NCI-H446 treated with DMSO at 0.1 percent for 48 hours (cell line): ENCODE results near the gene FMN2.

ENCODE experiments used
- DNase-seq: peaks from one replicate; lab custom pipeline; 2025; lab: John Stamatoyannopoulos, UW

Gene FMN2

GRCh38 chr1:240198376-240198775 lies 106.7 kb downstream of the FMN2 start:
- DNase-seq, result no peak

DNA sequence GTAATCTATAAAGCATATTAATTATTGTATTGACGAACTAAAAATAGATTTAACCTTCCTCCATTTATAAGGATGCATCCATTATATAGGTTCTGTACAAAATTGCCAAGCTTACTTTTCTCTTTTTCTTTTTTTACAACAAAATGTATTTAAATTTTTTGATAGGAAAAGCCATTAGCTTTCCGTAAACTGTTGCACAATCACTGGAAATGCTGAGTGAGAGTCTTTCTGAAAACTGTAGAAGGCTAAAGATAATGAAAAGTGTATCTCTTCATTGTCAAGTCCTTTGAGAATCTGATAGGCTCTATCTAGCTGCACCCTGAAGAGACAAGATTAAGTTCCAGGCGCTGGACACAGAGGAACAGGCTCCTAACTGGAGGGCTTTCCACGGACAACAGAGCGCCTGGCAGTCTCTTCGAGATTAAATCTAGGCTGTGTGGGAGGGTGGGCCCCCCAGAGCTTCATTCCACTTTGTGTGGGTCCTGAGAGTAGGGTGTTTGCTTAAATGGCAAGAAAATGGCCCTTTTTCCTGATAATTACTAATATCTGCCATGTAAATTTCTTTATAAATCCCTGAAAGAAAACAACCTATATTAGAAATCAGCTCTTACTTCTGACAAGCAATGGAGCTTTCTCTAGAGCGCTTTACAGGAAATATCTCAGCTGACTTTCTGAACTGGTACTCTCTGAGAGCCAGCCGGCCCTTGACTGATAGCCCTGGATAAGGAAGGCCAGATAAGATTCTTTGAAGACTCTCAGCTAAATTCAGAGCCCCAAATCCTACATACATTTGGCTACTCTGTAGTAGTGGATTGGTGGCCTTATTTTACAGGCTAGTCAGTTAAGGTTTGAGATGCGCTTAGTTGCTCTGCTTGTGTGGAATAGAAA lies 108.3 kb downstream of the FMN2 start:
- no peak for DNase-seq

DNA sequence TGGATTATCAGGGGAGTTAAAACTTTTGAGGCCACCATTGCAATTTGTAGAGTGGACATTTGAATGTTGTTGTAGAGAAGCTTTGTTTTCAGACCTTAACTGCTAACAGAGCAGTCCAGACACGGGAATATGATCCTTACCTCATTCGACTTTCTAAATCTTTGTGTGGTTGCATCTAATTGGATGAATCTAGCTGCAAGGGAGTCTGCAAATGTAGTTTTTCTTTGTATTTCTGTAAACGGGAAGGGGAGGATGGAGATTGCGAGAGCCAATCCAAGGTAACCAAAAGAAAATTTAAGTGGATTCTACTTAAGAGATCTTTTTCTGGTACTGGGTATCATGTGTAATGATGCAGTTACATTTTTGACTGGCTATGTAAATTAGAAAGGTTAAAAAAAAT lies 110.2 kb downstream of the FMN2 start:
- no peak for DNase-seq

- no peak for DNase-seq
These were observed 115.5 kb downstream of the FMN2 start for GRCh38 chr1:240207073-240207709.

DNA sequence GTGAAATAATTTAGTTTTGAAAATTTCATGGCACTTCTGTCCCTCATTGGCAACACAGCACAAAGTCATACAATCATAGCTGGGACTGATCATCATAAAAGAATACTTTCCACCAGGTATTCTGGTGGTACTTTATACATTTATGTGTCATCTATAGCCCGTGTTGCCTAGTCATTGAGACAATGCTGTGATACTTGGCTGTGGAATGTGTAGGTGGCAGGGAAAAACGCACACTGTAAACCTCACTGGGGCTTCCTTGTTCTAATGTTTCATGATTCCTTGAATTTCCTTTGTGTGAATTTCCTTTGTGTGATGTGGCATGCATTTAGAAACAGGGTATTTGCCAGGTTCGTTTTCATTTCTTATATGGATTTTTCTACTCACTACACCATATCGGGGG lies 118.3 kb downstream of the FMN2 start:
- no peak for DNase-seq

DNA sequence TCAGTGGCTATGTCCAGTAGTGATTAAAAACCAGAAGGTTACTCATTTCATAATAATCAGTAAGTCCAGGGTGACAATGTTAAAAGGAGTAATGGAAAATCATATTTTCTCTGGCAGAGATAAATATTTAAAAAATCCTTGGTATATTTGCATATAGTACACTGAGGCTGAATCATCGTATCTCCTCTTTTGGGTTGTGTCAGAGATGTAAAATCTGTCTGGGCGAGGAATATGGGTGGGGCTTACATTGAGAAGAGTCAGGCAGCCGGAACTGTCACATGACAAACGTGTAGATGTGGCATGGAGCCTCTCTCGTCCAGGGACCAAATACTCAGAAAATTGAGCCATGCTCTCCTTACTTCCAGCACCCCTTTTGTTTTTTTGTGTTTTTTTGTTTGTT lies 120.9 kb downstream of the FMN2 start:
- no peak for DNase-seq

GRCh38 chr1:240217403-240217802 lies 125.7 kb downstream of the FMN2 start:
- no peak for DNase-seq

- no peak for DNase-seq
These were observed 127.4 kb downstream of the FMN2 start for GRCh38 chr1:240219104-240219503.

GRCh38 chr1:240226102-240226501 lies 134.4 kb downstream of the FMN2 start:
- DNase-seq, result no peak

DNA sequence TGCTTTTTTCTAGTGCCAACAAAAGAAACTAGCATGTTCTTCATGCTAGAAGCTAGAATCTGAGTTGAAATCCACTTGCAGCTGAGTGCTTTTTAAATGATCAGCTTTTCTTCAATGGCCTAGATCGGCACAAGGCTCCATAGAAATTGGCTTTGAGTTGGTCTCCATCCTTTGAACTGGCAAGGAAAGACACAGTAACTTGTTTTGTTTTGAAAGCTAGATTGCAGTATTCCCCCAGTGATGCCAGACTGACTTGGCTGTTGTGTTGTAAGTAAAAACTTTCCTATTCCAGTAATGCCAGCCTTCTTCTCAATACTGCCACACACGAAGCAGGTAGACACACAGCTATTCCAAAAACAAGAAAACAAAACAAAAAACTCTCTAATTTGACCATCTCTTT lies 139.1 kb downstream of the FMN2 start:
- no peak for DNase-seq

- DNase-seq, result no peak
These were observed 140.8 kb downstream of the FMN2 start for GRCh38 chr1:240232530-240232929.

DNA sequence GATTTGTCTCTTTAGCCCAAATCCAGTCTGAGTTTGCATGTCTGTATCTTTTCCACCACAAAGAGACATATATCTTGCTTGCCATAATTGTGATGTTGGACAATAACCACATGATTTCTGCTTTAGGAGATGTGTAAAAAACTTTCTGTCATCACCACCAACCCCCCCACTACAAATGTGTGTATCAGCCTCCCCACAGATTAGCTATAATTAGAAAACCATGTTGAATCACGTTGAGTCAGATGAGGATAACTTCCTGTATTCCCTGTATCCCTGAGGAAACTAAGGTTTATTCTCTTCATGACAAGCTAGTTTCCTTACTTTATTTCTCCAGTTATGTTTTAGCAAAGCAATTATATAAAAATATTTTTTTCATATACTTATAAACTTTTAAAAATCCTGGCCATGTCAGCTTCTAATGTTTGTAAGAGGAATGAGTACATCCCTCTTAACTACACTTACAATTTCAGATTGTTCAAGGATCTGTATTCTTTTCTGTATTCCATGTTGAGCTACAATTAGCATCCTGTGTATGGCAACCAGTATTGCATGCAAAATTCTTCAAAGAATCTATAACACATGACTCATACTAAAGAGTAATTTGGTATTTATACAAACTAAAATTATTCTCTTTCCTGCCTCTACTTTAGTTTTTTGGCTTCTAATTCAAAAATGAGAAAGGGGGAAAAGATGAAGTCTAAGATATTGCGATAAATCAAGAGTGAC lies 143.0 kb downstream of the FMN2 start:
- no peak for DNase-seq

- DNase-seq, result no peak
These were observed 144.0 kb downstream of the FMN2 start for GRCh38 chr1:240235521-240236288.

DNA sequence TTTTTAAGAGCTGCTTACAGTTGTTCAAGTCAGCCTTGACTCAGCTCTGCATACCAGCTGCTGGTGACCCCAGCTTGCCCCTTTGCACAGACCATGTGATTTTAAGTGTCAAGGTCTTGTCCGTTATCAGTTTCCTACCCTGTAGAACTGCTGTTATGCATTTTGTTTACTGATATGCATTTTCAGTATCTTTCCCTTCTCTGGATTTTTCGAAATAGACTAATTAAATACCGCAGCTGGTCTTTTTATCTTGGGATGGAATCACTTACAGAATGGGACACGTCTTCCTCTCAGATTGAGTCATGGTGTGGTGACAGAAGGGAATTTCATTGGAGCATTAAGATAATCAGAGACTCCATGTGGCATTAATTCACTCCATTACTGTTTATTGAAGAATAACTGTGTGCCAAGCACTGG lies 145.6 kb downstream of the FMN2 start:
- DNase-seq, result no peak

GRCh38 chr1:240239309-240239708 lies 147.6 kb downstream of the FMN2 start:
- no peak for DNase-seq

GRCh38 chr1:240241278-240241677 lies 149.6 kb downstream of the FMN2 start:
- DNase-seq, result no peak

DNA sequence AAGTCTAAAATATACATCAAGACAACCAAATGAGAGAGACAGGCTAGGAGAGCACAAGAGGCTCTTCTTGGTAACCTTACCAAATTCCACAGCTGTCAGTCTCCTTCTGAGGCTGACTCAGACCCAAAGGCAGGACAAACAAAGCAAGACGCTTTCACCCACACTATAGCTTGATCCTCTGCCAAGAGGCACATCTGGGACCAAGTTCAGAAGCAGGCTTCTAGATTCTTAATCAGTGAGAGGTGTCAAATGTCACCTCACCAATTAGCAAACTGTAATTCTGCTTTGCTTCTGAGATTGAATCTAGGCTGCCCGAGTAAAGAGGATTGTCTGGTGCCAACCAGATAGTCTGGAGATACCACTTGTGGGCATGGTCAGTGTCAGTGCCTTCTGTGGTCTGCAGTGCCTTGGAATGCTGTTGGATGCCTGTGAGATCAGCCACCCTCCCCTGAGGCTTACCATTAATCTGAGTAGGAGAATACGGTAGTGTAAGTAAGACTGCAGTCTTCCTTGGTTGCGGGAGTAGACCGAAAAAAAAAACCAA lies 151.0 kb downstream of the FMN2 start:
- DNase-seq, result no peak

DNA sequence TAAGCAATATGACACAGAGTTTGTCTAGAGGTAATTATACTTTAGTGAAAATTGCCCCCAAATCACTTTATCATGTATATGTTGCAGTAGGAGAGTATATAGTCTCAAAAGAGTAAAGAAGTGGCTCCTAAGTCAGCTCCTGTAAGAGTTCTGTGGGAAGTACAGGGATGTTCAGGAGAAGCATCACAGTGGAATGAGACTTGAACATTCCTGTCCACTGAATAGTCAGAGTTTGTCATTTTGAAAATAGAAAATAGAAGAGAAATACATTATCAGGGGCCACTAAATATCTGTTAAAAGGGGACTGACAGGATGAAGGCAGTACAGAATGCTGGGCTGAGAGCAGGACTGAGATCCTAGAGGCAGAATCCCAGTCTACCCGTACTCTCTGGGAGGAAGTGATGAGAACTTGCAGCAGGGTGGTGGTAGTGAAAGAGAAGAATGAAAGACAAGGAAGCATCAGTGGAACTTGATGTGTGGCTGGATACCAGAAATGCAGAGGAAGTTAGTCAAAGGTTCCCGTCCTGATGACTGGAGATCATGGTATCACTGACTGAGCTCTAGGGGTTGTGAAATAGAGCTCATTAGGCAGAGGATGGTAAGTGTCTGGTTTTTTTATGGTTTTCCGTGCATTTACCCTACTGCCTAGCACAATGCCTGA lies 153.4 kb downstream of the FMN2 start:
- DNase-seq, result no peak

DNA sequence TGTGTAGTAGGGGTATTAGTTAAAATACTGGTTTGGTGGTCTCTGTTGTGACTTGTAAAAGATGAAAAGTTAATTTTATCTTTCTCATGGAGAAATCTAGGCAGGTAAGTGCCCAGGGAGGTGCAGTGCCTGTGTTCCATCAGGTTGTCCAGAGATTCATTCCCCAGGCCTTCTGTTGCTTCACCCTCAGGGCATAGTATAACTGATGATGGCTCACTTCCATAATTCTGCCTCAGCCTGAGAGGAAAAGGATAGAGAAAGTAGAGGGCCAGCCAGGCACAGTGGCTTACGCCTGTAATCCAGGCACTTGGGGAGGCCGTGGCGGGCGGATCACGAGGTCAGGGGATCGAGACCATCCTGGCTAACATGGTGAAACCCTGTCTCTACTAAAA lies 153.9 kb downstream of the FMN2 start:
- no peak for DNase-seq

DNA sequence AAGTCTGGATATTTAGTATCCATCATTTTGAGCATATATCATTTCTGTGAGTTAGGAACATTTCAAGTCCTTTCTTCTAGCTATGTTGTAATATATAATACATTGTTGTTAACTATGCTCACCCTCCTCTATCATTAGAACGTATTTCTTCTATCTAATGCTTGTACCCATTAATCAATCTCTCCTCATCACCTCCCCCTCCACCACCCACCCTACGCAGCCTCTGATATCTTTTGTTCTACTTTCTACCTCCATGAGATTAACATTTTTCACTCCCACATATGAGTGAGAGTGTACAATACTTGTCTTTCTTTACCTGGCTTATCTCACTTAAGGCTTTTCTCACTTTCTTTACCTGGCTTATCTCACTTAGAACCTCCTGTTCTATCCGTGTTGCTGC lies 156.2 kb downstream of the FMN2 start:
- DNase-seq, result no peak

GRCh38 chr1:240254006-240254405 lies 162.3 kb downstream of the FMN2 start:
- no peak for DNase-seq
